Measurements from ENCODE around the gene CABLES2. TPM values are rescaled to one million over a fixed set of nuclear protein-coding genes. Genes with fewer than 3 reads are reported as not detected.

The CABLES2 gene
- total and polyA plus RNA-seq, 2 donors (not counting 3 experiments of a cell fraction or from before 2014, with no cell fraction given): 7.8 to 9.9 TPM

GRCh38 chr20:62378215-62378614 lies 28.9 kb downstream of the CABLES2 start:
- intact Hi-C loops (cut with micrococcal nuclease): no loop called here
- no peaks in the 10 kb centered on the region for H3K9me1 ChIP-seq (replicated peaks; ENCODE audit: control insufficient read depth, extremely low read depth, insufficient read depth, low read length)
- H3K79me2 ChIP-seq (ENCODE audit: control insufficient read depth, insufficient read depth, low read length): no peaks in the 10 kb centered on the region
- H2AFZ ChIP-seq (ENCODE audit: low read depth, low read length): no peak overlapping the region
- ChIA-PET CTCF (interaction anchor here (9.9 kb wide), 1 partner anchor 12 kb away, joined by 179 read pairs; the partner anchor contains the start of gene LAMA5), POLR2A (no interaction called here)
- no peak overlapping the region for H3K4me3 ChIP-seq (replicated peaks in 1 of 3; ENCODE audit: insufficient read depth in 1 of 3, low read depth in 1 of 3, low read length in 3 of 3)
- no peak for DNase-seq (ENCODE audit: low read depth, low spot score)
- H3K27me3 ChIP-seq (ENCODE audit: control insufficient read depth in 2 of 2, insufficient read depth in 2 of 2, low read length in 2 of 2): no peaks in the 10 kb centered on the region
- FAIRE-seq: no peak
- H4K20me1 ChIP-seq (replicated peaks; ENCODE audit: control insufficient read depth, extremely low read depth, insufficient read depth, low read length): no peaks in the 10 kb centered on the region
- no peak overlapping the region for H3K27ac ChIP-seq (ENCODE audit: insufficient read depth, low read depth, low read length)
- no peak overlapping the region for H3K4me2 ChIP-seq (ENCODE audit: insufficient read depth, low read length)
- H3K4me1 ChIP-seq (ENCODE audit: control insufficient read depth, extremely low read depth, insufficient read depth, low read length): peaks cover 15% of the 10 kb centered on the region
- dilution Hi-C loops (cut with MboI; ENCODE audit: extremely low pct_ligation_motif_present, low sequenced_read_pairs): no loop called here
- BruUV-seq (replicated peaks): no TSS peak
- no peaks in the 10 kb centered on the region for H3K9me3 ChIP-seq (replicated peaks; ENCODE audit: control insufficient read depth, insufficient read depth, low read length)
- no peak overlapping the region for H3K9ac ChIP-seq (replicated peaks; ENCODE audit: extremely low read depth, insufficient read depth, low read length)
- TF ChIP-seq, protein P1, sequence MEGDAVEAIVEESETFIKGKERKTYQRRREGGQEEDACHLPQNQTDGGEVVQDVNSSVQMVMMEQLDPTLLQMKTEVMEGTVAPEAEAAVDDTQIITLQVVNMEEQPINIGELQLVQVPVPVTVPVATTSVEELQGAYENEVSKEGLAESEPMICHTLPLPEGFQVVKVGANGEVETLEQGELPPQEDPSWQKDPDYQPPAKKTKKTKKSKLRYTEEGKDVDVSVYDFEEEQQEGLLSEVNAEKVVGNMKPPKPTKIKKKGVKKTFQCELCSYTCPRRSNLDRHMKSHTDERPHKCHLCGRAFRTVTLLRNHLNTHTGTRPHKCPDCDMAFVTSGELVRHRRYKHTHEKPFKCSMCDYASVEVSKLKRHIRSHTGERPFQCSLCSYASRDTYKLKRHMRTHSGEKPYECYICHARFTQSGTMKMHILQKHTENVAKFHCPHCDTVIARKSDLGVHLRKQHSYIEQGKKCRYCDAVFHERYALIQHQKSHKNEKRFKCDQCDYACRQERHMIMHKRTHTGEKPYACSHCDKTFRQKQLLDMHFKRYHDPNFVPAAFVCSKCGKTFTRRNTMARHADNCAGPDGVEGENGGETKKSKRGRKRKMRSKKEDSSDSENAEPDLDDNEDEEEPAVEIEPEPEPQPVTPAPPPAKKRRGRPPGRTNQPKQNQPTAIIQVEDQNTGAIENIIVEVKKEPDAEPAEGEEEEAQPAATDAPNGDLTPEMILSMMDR (IDR thresholded peaks at IDR 0.05; ENCODE audit: extremely low read depth in 1 of 2, insufficient read depth in 1 of 2, low read depth in 1 of 2, low read length in 2 of 2): no peak
- no peak for TF ChIP-seq MYC (IDR thresholded peaks at IDR 0.05; ENCODE audit: low read depth, low read length)
- TF ChIP-seq POLR2A (IDR thresholded peaks at IDR 0.05; ENCODE audit: low read depth, low read length): no peak
- TF ChIP-seq JUN (IDR thresholded peaks at IDR 0.05; ENCODE audit: borderline replicate concordance, insufficient read depth, insufficient read length, low read depth): no peak
- no peak for TF ChIP-seq GATA2 (IDR thresholded peaks at IDR 0.05; ENCODE audit: insufficient read depth, insufficient read length, low read depth, low read length)
- TF ChIP-seq FOS (IDR thresholded peaks at IDR 0.05; ENCODE audit: borderline replicate concordance, insufficient read depth, low read length): no peak
- TF ChIP-seq, protein P2, sequence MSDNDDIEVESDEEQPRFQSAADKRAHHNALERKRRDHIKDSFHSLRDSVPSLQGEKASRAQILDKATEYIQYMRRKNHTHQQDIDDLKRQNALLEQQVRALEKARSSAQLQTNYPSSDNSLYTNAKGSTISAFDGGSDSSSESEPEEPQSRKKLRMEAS (IDR thresholded peaks at IDR 0.05; ENCODE audit: insufficient read depth, insufficient read length): no peak
- no peak for TF ChIP-seq EZH2 (IDR thresholded peaks at IDR 0.05; ENCODE audit: borderline replicate concordance, low read depth, low read length, severe bottlenecking)
- TF ChIP-seq POLR2AphosphoS5 (IDR thresholded peaks at IDR 0.05; ENCODE audit: insufficient read depth, low read depth, low read length): no peak
- H3K36me3 ChIP-seq (ENCODE audit: control insufficient read depth in 2 of 2, extremely low read depth in 1 of 2, insufficient read depth in 2 of 2, low read length in 2 of 2): no peaks in the 10 kb centered on the region
